K562 (cell line): ENCODE data around the gene ECT2. TPM values are rescaled to one million over a fixed set of nuclear protein-coding genes. Genes with fewer than 3 reads are reported as not detected.

Experiments used
- ATAC-seq: fragments of 200-7000 bp; cut with Tn5 transposase; 3 replicates; pipeline ENCODE4 v1.9.1; 2020; ENCODE audit warnings: moderate library complexity
- BruUV-seq: library from RNA; stranded (reverse); fragments of 400-500 nt; replicated peaks from 2 replicates; lab custom pipeline; 2021; lab: Mats Ljungman, UMichigan
- CTCF ChIA-PET: fragments of 300-600 bp; formaldehyde crosslinking; extraction: SDS; loops from one replicate; lab custom pipeline; 2021; ENCODE audit warnings: low intra/inter-chr PET ratio; lab: Yijun Ruan, JAX
- POLR2A ChIA-PET: fragments of 300-600, 350-650 bp; sonication (Branson Sonifier 250); formaldehyde crosslinking; extraction: SDS; loops from one replicate; lab custom pipeline; 2021; ENCODE audit warnings: antibody characterized with exemption, inconsistent platforms; lab: Yijun Ruan, JAX
- DNase-seq, 4 experiments: peaks; one replicate each; pipeline versions ENCODE4 v3.0.0 to v3.0.0-alpha.2; 2011 to 2018; ENCODE audit warnings: low spot score in 3 of 4, mixed read lengths in 3 of 4; ENCODE audit errors: extremely low read depth in 1 of 4
- FAIRE-seq: peaks from 2 replicates; lab custom pipeline; 2011; peaks lifted over from hg19 to GRCh38; lab: Jason Lieb, UNC
- H2AFZ ChIP-seq: 2 replicates; pipeline ENCODE4 v1.6.0; 2011; ENCODE audit warnings: low read depth, low read length, control low read depth, inconsistent platforms
- H3K27ac ChIP-seq: fragments of 200-600 bp; 3 replicates; pipeline ENCODE4 v1.8.0; 2011; ENCODE audit warnings: low read depth, mild to moderate bottlenecking, control low read depth, inconsistent platforms, low read length, moderate library complexity, mixed read lengths; ENCODE audit errors: extremely low read depth
- H3K27me3 ChIP-seq, 2 experiments: fragments of 300-600 bp in 1 of 2; 2 replicates in 1 of 2; 3 replicates in 1 of 2; pipeline versions ENCODE4 v1.6.0 to v1.8.0; 2011; ENCODE audit warnings: inconsistent platforms in 2 of 2, low read length in 2 of 2, mild to moderate bottlenecking in 1 of 2, mixed read lengths in 1 of 2, moderate library complexity in 1 of 2; ENCODE audit not compliant: control insufficient read depth in 2 of 2, insufficient read depth in 2 of 2
- H3K36me3 ChIP-seq: fragments of 300-600 bp; 3 replicates; pipeline ENCODE4 v1.8.0; 2011; ENCODE audit warnings: mild to moderate bottlenecking, low read length, inconsistent platforms; ENCODE audit not compliant: control insufficient read depth, insufficient read depth
- H3K4me1 ChIP-seq, 2 experiments: fragments of 200-600 bp in 1 of 2; replicated peaks in 1 of 2; 2 replicates in 1 of 2; 3 replicates in 1 of 2; pipeline versions ENCODE4 v1.5.1 to v1.8.0; 2011; ENCODE audit warnings: inconsistent platforms in 2 of 2, low read length in 2 of 2, mild to moderate bottlenecking in 1 of 2, mixed read lengths in 1 of 2, moderate library complexity in 1 of 2; ENCODE audit not compliant: control insufficient read depth in 2 of 2, insufficient read depth in 2 of 2
- H3K4me2 ChIP-seq: 2 replicates; pipeline ENCODE4 v1.6.1; 2011; ENCODE audit warnings: low read length, control low read depth, inconsistent platforms, mixed read lengths; ENCODE audit not compliant: insufficient read depth
- H3K4me3 ChIP-seq: fragments of 200-600 bp; sonication (generic), shearing (Covaris generic); 2 replicates; pipeline ENCODE4 v1.5.1; 2016; ENCODE audit warnings: control low read depth, inconsistent platforms
- H3K79me2 ChIP-seq: fragments of 200-600 bp; 3 replicates; pipeline ENCODE4 v1.8.0; 2011; ENCODE audit warnings: low read length, inconsistent platforms; ENCODE audit not compliant: control insufficient read depth, insufficient read depth
- H3K9ac ChIP-seq, 2 experiments: 2 replicates each; pipeline versions ENCODE4 v1.6.0 to v1.6.1; 2011; ENCODE audit warnings: low read depth in 2 of 2, low read length in 2 of 2, control low read depth in 1 of 2, inconsistent platforms in 1 of 2, mild to moderate bottlenecking in 1 of 2, mixed read lengths in 1 of 2; ENCODE audit not compliant: insufficient read depth in 1 of 2
- H3K9me1 ChIP-seq: one replicate; pipeline ENCODE4 v1.6.0; 2011; ENCODE audit warnings: inconsistent platforms, mild to moderate bottlenecking, low read length, moderate library complexity; ENCODE audit not compliant: control insufficient read depth, insufficient read depth
- H3K9me3 ChIP-seq: replicated peaks from 2 replicates; pipeline ENCODE4 v1.5.1; 2011; ENCODE audit warnings: low read depth, low read length, inconsistent platforms; ENCODE audit not compliant: control insufficient read depth, insufficient read depth
- H4K20me1 ChIP-seq: replicated peaks from 2 replicates; pipeline ENCODE4 v1.6.1; 2011; ENCODE audit warnings: low read length, inconsistent platforms, mixed read lengths; ENCODE audit not compliant: control insufficient read depth, insufficient read depth
- ARHGAP35 ChIP-seq: fragments of 450-650 bp; IDR thresholded peaks from 2 replicates; pipeline ENCODE4 v1.6.1; 2018; ENCODE audit not compliant: partially characterized antibody
- NONO ChIP-seq, 2 experiments: fragments of 200-400 bp in 1 of 2; fragments of 450-650 bp in 1 of 2; formaldehyde crosslinking in 1 of 2; IDR thresholded peaks; 2 replicates each; pipeline ENCODE4 v1.6.1; 2017; ENCODE audit warnings: low read depth in 2 of 2, mild to moderate bottlenecking in 2 of 2, moderate library complexity in 2 of 2, low read length in 1 of 2
- NR2C2 ChIP-seq, 2 experiments: fragments of 200-800 bp in 1 of 2; sonication (Bioruptor generic) in 1 of 2; sonication (generic) in 1 of 2; formaldehyde crosslinking in 1 of 2; IDR thresholded peaks; 2 replicates each; pipeline versions ENCODE4 v1.6.1 to v1.8.0; 2016 to 2022; ENCODE audit warnings: mild to moderate bottlenecking in 1 of 2, missing compliant biosample characterization in 1 of 2, missing genetic modification characterization in 1 of 2, missing genetic modification reagents in 1 of 2
- RAD51 ChIP-seq: fragments of 450-650 bp; IDR thresholded peaks from 2 replicates; pipeline ENCODE4 v1.7.1; 2016; ENCODE audit warnings: low read depth, mild to moderate bottlenecking, borderline replicate concordance
- ZKSCAN3 ChIP-seq: fragments of 250-450 bp; sonication (Bioruptor Pico); IDR thresholded peaks from 2 replicates; pipeline ENCODE4 v1.4.0; 2020
- ZNF165 ChIP-seq: fragments of 250-450 bp; sonication (Bioruptor Pico); IDR thresholded peaks from 2 replicates; pipeline ENCODE4 v1.4.0; 2020; ENCODE audit warnings: borderline replicate concordance
- ZNF551 ChIP-seq: fragments of 250-450 bp; sonication (Bioruptor Pico); IDR thresholded peaks from 2 replicates; pipeline ENCODE4 v1.5.0; 2021; ENCODE audit warnings: mild to moderate bottlenecking, moderate library complexity
- WGBS: fragments of 100-300 bp; shearing (Covaris generic); methylation state at CpG from one replicate; pipeline ENCODE4 v1.1.6; 2016; ENCODE audit warnings: low coverage, mixed read lengths; ENCODE audit not compliant: insufficient coverage; ENCODE audit errors: missing lambda C conversion rate; 5-methylcytosine and 5-hydroxymethylcytosine counted together
- in situ Hi-C: fragments of 300-500 bp; cut with MboI; formaldehyde crosslinking; loops from 4 replicates; pipeline ENCODE4 v1.15.0; 2018; ENCODE audit warnings: inconsistent platforms, mixed read lengths
- intact Hi-C: fragments of 100-400 bp; cut with micrococcal nuclease; formaldehyde crosslinking; loops from 2 replicates; pipeline ENCODE4 v1.14.2; 2022
- polyA plus RNA-seq, 8 experiments: library from polyadenylated mRNA; depleted of rRNA in 4 of 8; stranded (reverse) in 5 of 8; unstranded in 3 of 8; fragments of >200 nt; fragmentation: Nextera tagmentation in 2 of 8; fragmentation: Illumina TruSeq in 1 of 8; extraction: Ambion mirVana in 2 of 8; extraction: Trizol in 1 of 8; gene quantifications; 2 replicates each; pipeline versions ENCODE4 v1.2.1 to v1.2.3, GENCODE V29; 2011 to 2014; ENCODE audit warnings: inconsistent platforms in 1 of 8, missing spikeins in 1 of 8
- total RNA-seq, 7 experiments: library from RNA; depleted of rRNA in 6 of 7; stranded (reverse); fragments of >200 nt in 6 of 7; fragmentation: Illumina TruSeq in 2 of 7; extraction: Trizol in 2 of 7; gene quantifications; 2 replicates each; pipeline versions ENCODE4 v1.2.1 to v1.2.3, GENCODE V29; 2011 to 2021; ENCODE audit warnings: low replicate concordance in 1 of 7
- TF ChIP-seq, protein P1 (sequence below): fragments of 250-450 bp; sonication (Bioruptor Pico); IDR thresholded peaks from 2 replicates; pipeline ENCODE4 v1.5.0; 2021; ENCODE audit warnings: mild to moderate bottlenecking, moderate library complexity
- TF ChIP-seq, protein P2 (sequence below): sonication (generic); formaldehyde crosslinking; IDR thresholded peaks from 2 replicates; pipeline ENCODE4 v1.8.0; 2022; ENCODE audit warnings: mild to moderate bottlenecking, missing genetic modification reagents, borderline replicate concordance
- TF ChIP-seq, protein P3 (sequence below): fragments of 450-650 bp; IDR thresholded peaks from one replicate; pipeline ENCODE4 v1.6.1; 2018; ENCODE audit warnings: mild to moderate bottlenecking, moderate library complexity; ENCODE audit not compliant: partially characterized antibody
- TF ChIP-seq, protein P4 (sequence below): fragments of 450-650 bp; formaldehyde crosslinking; IDR thresholded peaks from 2 replicates; pipeline ENCODE4 v1.4.0; 2020; ENCODE audit warnings: mild to moderate bottlenecking, moderate library complexity

The ECT2 gene
- total and polyA plus RNA-seq, 9 of the 15 experiments (the other 6 are each of a cell fraction or from before 2014, with no cell fraction given) = 19.0 to 53.0 (median 36.5) TPM

DNA sequence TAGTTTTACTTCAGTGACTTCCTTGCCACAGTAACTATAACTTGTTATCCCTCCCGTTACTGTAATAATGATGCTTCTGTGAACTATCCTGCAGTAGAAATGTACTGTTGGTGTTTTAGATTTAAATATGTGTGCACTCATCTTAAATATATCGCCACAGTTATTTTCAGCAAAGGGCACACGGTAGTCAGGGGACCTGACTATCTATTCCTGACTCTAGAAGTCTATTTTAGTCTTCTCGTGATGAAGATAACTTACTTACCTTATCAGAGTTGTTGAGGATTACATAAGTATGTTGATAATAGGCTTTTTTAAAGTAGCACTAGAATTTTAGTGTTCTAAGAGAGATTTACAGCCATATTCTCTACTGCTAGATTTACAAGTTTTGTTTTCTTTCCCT lies 65.3 kb downstream of the ECT2 start:
- intact Hi-C loops (no loop called here), in situ Hi-C loops (no loop called here)
- H3K9me1 ChIP-seq = no peaks in the 10 kb centered on the region
- H4K20me1 ChIP-seq = no peaks in the 10 kb centered on the region
- no peak overlapping the region for H2AFZ ChIP-seq
- no peak overlapping the region for H3K4me2 ChIP-seq
- ATAC-seq (no peak), DNase-seq (no peak), FAIRE-seq (no peak)
- H3K27me3 ChIP-seq = no peaks in the 10 kb centered on the region
- no peak overlapping the region for H3K4me3 ChIP-seq
- ChIA-PET CTCF (no interaction called here), POLR2A (no interaction called here)
- TF ChIP-seq, protein P1, sequence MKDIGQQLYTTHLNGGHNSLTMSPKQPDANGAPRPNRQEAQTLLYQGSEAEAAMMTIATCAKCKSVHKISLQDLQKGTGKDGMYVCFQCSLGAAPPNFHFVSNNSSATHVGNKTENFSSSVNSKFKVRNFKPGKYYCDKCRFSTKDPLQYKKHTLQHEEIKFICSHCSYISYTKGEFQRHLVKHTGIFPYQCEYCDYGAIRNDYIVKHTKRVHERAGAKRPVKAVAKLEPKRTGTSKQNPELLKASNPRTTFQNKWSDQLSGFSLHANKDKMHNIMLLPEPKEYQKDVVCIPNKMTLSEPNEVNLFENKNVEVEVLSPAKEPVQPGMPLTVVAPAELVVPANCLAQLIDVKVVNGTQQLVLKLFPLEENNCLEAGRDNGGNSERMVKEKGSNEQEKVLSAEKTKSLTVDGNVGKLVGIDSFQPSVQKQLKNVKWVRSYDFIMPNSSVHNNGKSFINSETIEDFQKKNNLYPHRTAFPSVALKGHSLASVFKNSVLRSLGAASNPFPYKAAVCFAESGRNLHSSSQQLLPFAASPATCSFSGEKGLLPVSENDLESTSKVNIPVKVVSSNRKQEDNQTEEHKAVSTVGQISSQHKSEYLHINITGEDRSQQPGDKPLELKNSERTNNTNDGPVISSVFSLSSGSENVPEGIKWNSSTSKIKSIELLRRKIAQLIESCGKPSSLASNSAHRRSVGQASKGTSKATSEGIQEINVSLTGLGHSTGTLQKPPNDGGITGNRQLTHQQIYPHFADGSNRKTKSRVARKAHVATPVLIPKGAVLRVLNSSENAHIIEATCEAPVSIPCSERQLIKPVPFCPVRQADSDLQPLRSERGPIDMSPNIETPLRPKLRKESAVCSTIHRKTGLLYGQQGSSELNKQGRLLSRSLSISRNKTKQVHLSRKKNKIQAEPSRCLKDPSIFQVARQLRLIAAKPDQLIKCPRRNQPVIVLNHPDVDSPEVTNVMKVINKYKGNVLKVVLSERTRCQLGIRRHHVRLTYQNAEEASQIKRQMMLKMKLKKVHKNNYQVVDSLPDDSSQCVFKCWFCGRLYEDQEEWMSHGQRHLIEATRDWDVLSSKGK (CRISPR knock-in tag) = no peak
- no peak for TF ChIP-seq NR2C2 (CRISPR knock-in tag; IDR thresholded peaks at IDR 0.05)
- TF ChIP-seq NR2C2 (tag; IDR thresholded peaks at IDR 0.05) = no peak
- TF ChIP-seq ZNF551 (CRISPR knock-in tag) = no peak
- no peak for TF ChIP-seq ARHGAP35
- TF ChIP-seq, protein P2, sequence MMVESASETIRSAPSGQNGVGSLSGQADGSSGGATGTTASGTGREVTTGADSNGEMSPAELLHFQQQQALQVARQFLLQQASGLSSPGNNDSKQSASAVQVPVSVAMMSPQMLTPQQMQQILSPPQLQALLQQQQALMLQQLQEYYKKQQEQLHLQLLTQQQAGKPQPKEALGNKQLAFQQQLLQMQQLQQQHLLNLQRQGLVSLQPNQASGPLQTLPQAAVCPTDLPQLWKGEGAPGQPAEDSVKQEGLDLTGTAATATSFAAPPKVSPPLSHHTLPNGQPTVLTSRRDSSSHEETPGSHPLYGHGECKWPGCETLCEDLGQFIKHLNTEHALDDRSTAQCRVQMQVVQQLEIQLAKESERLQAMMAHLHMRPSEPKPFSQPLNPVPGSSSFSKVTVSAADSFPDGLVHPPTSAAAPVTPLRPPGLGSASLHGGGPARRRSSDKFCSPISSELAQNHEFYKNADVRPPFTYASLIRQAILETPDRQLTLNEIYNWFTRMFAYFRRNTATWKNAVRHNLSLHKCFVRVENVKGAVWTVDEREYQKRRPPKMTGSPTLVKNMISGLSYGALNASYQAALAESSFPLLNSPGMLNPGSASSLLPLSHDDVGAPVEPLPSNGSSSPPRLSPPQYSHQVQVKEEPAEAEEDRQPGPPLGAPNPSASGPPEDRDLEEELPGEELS (CRISPR knock-in tag) = no peak
- no peak for TF ChIP-seq NONO (IDR thresholded peaks at IDR 0.05; ENCODE audit: low read depth in 2 of 2, low read length in 1 of 2)
- TF ChIP-seq, protein P3, sequence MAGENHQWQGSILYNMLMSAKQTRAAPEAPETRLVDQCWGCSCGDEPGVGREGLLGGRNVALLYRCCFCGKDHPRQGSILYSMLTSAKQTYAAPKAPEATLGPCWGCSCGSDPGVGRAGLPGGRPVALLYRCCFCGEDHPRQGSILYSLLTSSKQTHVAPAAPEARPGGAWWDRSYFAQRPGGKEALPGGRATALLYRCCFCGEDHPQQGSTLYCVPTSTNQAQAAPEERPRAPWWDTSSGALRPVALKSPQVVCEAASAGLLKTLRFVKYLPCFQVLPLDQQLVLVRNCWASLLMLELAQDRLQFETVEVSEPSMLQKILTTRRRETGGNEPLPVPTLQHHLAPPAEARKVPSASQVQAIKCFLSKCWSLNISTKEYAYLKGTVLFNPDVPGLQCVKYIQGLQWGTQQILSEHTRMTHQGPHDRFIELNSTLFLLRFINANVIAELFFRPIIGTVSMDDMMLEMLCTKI = no peak
- TF ChIP-seq ZKSCAN3 (CRISPR knock-in tag) = no peak
- TF ChIP-seq RAD51 = no peak
- no peak for TF ChIP-seq ZNF165
- TF ChIP-seq, protein P4, sequence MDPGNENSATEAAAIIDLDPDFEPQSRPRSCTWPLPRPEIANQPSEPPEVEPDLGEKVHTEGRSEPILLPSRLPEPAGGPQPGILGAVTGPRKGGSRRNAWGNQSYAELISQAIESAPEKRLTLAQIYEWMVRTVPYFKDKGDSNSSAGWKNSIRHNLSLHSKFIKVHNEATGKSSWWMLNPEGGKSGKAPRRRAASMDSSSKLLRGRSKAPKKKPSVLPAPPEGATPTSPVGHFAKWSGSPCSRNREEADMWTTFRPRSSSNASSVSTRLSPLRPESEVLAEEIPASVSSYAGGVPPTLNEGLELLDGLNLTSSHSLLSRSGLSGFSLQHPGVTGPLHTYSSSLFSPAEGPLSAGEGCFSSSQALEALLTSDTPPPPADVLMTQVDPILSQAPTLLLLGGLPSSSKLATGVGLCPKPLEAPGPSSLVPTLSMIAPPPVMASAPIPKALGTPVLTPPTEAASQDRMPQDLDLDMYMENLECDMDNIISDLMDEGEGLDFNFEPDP = no peak
- no peak overlapping the region for H3K27ac ChIP-seq
- WGBS = 61% methylated on average over 4 of the region's 4 CpGs
- no peaks in the 10 kb centered on the region for H3K9me3 ChIP-seq
- no TSS peak for BruUV-seq
- no peak overlapping the region for H3K9ac ChIP-seq
- peaks cover 47% of the 10 kb centered on the region for H3K36me3 ChIP-seq
- no peaks in the 10 kb centered on the region for H3K4me1 ChIP-seq
- H3K79me2 ChIP-seq = no peaks in the 10 kb centered on the region
